HG02678 (cell line): Measurements from ENCODE around the gene ADAMTSL1.

ENCODE experiments used
- ATAC-seq: cut with Tn5 transposase; IDR thresholded peaks from one replicate; pipeline ENCODE4 v1.9.1; 2021; ENCODE audit warnings: mild to moderate bottlenecking, moderate library complexity; ENCODE audit not compliant: unreplicated experiment

ADAMTSL1 gene

DNA sequence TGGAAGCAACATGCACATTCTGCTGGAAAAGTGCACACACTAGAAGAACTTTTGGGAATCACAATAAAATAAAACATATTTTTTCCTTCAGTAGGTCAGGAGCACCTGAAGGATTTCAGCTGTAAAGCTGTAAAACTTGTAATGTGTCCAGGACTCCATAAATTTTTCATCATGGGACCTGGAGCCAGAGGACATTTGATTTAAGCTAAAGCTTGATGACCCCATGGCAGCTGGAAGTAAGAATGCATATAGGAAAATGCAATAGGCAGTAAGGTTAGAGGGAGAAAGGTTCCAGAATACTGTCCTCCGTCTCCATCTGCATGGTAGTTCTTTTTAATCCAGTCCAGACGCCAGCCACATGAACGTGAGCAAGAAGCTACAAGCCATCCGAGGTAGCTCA is 166.0 kb downstream of the ADAMTSL1 start:
- no peak for ATAC-seq

DNA sequence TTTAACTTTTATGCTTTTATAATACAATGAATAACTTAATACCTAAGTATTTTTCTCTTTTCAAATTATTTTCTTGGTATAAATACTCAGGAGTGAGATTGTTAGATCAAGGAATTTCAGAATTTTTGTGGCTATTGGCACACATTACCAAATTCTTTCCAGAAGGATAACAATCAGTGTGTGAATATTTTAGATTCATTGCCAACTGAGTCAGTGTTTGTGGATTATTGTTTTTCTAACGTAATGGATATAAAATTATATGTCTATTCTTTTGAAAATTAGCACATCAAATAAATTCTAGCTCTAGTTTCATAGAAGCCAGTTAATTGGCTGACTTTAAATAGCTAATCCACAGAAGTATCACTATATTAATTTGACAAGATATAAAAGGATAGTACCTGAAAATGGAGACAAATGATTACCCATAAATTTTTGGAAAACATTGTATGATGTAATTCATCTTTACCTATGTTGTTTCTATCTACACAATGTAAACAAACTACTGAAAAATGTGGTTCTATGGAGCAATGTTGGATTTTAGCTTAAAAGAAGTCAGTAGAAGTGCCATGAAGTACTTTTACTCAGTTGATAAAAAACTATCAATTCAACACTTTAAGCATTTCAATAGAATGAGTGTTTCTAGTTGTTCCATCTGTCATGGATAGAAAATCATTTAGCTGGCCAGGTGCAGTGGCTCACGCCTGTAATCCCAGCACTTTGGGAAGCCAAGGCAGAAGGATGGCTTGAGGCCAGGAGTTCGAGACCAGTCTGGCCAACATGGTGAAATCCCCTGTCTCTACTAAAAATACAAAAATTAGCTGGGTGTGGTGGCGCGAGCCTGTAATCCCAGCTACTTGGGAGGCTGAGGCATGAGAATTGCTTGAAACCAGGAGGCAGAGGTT is 185.1 kb downstream of the ADAMTSL1 start:
- no peak for ATAC-seq

DNA sequence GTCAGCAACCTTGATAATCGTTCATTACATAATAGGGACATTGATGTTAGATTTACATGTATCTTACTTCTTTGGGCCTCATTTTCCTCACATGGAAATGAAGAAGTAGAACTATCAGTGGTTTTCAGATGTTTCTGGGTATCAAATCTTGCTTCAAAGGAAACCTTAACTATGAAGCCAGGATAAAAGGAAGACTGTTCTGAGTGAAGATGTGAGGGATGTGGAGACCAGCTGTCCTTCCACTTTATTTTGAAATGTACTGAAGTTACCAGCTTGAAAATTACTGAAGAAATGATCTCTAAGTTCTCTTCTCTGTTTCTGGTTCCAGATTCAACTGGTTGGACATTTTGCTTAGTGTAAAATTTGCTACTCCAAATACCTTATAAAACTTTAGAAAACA is 186.0 kb downstream of the ADAMTSL1 start:
- no peak for ATAC-seq

DNA sequence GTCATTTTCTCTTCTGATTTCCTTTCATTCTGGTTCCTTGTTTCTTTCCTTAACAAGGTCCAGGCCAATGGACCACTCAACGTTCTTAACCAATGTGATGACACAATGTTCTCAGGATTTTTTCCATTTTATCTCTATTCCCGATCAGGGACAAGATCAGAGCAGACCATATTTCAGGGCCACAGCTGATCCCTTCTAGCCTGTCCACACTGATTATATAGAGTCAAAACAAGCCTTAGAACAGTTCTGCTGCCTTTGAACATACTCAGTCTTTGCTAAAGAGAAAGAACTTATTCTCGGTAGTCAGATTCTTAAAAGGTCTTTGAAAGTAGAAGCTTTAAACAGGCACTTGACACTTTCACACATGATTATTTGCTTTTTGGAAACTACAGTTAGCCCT is 188.4 kb downstream of the ADAMTSL1 start:
- ATAC-seq = no peak

DNA sequence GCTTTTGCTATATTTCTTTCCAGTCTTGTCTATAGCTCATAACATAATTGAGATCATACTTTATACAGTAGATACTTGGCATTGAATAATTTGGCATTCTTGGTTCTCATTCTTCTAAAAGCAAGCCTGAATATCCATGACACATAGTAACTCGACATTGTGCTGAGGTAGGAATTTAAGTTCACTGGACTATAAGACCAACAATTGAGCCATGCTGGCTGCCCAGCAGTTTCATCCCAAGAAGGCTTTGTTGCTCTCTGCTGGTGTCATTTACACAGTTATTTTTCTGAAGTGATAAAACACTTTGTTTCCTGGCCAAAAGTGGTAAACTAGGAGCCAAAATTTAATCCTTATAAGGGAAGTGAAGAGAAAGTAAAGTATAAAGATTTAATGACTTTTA is 192.0 kb downstream of the ADAMTSL1 start:
- ATAC-seq = no peak

DNA sequence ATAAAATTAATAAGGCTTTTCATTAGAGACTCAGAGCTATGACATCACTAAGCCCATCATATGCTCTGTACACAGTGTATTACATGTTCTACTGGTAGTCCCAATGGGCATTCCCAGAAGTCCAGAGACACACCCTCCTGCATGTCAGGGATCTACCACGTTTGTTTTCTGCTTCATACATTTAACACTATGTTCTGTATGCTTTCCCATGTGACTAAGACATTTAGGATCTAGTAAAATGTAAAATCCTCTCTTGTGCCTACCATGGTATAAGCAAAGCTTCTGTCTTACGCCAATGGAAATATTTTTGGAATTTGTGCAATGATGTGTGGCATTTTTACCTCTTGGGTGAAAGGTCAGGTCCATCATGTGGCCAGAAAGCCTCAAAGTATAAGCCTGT is 192.4 kb downstream of the ADAMTSL1 start:
- no peak for ATAC-seq

DNA sequence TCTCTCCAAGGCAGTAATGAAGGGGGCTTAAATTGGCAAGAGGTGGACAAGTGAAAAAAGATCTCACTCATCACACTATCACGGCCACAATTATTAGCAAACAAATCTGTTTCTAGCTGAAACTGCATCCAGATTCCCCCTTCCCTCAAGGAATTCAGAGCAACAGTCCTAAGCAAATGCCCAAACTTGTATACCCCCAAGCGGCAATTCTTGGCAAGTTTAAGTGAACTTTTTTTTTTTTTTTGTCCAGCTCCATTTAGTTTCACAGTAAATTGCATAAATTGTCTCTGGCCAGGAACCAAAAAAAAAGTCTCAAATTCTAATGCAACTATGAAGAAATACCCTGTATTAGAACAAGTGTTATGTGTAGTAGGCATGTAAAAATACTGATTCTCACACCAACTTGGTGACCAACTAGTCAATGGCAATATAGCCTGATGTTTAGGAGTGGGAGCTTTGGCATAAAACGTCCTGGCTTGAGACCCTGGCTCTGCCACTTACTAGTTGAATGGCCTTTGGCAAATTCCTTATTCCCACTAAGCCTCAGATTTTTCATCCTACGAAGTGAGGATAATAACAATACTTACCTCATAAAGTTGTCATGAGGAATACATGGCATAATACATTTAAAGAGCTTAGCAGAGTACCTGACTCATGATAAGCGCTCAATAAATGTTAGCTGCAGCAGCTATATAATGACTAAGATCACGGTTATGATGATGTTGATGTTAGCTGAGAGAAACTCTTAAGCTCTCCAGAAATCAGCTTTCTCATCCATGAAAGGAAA is 193.2 kb downstream of the ADAMTSL1 start:
- no peak for ATAC-seq

DNA sequence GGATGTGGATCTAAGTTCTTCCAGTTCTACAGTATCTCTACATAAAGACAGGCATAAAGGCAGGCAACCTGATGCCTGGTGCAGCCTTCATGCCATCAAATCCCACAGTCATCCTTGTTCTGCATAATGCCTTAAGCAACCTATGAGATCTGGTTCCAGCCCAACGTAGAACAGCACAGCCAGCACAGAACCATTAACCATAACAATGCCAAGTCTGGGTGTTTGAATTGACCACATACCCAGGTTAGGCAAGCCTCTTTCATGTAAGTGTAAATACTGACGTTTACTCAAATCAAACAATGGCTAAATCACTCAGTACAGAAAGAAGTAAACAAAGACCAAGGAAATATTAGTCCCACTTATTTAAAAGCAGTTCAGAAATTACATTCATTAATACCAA is 195.0 kb downstream of the ADAMTSL1 start:
- no peak for ATAC-seq

DNA sequence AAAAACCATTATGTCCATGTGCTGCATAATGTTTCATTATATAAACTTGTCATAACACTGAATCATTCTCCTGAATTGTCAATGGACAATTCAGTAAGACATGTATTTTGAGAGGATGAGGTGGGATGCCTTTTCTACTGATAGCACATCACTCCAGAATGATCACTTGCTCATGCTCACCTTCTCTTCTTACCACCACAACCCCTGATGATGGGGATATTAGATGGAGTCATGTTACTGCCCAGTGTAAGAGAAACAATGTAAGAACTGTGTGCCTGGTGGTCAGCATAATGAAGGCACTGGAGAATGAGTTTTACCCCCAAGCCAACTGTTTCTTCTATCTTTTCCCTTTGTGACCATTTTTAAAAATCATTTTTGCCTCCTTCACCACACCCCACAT is 198.8 kb downstream of the ADAMTSL1 start:
- no peak for ATAC-seq

DNA sequence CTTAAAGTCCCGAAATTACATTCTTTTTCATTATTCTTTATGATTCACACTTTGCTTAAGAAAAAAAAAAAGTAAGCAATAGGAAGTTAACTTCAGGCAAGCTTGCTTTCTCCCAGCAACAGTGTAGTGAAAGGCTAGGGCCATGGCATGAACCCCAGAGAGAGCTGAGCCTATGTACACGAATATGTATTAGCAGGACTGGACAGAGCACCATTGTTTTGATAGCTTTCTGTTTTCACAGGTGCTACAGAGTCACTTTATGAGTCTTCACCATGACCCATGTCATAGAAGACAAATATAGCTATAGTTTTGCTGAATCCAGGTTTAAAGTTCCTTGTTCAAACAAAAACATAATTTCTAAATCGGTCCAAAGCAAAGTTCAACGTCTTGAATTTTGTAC is 199.2 kb downstream of the ADAMTSL1 start:
- no peak for ATAC-seq

DNA sequence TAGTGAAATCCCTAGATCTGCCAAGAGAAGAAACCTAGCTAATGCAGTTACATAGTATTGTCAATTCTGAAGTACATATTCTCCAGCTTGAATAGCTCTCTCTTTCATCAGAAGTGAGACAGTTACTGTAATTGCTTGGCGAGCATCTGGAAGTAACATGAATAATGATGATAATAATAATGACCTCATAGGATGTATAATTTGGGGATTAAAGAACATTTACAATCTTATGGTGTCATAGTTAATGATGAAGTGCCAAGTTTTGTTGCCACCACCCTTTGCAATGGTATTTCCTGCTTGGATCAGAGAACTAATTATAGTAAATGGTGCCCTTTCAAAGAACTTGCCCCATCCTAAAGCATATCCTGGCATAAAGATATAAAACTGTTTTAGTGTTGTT is 201.4 kb downstream of the ADAMTSL1 start:
- ATAC-seq = no peak

DNA sequence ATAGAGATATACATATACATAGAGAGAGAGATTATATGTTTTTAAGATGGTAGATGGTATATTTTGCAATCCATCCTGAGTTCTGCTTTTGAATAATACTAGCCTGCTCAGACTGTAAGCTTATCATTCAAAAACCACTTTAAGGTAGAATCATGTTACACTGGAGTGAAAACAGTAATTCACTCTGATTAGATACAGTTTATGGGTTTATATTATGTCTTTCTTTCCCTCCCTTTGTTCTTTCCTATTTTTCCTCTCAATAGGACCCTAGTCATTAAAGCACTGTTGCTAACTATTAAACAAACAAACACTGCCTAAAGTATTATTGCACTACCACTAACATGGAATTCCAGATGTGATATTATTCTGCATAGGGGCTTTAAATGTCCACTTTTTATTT is 202.0 kb downstream of the ADAMTSL1 start:
- ATAC-seq = no peak

DNA sequence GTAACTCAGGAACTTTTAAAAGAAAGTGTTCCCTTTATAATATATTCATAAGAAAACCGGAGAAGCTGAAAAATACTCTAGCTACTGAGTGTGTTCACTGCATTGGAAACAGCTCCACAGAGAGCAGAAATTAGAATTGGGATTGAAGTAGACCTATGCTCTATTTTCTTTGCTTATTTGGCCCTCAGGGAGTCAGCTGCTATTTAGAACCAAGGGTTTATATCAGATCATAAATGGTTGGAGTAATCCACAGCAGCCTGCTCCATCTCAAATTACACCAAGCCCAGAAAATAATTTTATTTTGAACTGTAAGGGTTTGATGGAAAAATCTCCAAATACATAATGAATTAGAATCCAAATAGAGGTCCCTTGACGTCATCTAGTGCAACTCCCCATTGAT is 202.6 kb downstream of the ADAMTSL1 start:
- no peak for ATAC-seq

DNA sequence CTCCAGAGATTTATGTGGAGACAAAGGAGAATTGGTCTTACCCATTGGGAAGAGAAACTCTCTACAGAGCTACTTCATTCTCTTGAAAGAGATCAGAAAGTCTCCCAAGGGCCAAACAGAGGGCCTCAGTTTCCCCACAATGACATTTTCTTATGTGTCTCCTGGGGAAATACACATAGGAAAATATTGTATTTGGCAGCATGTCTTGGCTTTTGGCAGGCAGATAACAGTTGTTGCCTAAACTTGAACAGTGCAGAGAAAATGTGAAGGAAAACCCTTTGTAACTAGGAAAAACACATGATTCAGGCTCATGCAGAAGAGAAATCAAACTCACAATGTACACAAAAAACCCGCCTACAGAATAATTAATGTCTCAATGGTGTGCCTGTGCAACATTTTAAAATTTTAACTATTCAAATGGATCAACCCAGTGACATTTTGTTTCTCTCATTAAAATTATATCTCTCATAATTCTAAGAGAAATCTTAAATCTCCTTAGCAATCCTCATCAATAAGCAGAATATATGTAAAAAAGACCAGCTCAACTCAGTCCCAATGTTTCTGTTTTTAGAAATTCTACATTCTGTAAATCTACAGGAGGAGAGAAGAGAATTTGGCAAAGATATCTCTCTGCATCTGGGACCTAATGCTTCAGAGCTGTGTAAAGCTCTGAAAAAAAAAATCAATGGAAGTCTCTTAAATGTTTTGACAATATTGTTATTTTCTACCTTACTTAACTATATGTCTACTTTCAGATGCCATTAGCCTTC is 205.1 kb downstream of the ADAMTSL1 start:
- ATAC-seq = no peak

DNA sequence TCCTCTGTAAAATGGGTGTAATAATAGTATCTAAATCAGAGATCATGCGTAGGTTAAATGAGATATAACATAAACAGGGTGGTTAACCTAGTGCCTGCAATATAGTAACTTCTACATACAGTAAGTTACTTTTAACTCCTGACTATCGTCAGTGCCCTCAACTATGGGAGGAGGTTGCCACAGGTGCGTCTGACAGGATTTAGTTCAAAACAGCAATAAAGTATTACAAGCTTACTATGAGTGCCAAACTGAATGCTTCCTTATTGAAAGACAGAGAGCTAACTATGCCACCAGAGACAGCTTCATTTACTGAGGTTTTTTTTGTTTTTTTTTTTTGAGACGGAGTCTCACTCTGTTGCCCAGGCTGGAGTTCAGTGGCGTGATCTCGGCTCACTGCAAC is 209.0 kb downstream of the ADAMTSL1 start:
- ATAC-seq = no peak

DNA sequence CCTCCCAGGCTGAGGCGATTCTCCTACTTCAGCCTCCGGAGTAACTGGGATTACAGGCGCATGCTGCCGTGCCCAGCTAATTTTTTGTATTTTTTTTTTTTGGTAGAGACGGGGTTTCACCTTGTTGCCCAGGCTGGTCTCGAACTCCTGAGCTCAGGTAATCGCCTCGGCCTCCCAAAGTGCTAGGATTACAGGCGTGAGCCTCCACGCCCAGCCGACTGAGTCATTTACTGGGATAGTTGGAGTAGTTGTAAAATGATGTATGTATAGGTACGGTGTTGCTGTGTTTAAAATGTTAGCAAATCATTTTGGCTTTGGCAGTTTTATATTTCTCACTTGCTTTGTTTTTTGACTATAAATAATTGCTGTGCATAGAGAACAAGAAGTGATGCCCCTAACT is 209.4 kb downstream of the ADAMTSL1 start:
- no peak for ATAC-seq

DNA sequence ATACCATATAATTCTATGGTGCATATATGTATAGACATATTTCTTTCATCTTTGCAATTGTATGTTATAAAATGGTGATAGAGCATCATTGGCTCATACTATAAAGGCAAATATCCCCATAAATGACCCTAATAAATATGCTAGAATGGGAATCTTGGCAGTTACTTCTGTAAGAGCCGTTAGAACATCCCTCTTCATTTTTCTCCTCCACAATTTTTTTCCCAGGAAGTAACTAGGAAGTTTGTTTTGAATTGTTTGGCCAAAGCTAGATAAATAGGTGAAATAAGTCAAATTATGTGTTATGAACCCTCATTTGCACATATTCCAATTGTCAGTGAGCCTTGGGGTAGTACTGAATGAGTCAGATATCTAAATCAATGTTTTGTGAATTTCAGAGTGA is 209.9 kb downstream of the ADAMTSL1 start:
- ATAC-seq = no peak

DNA sequence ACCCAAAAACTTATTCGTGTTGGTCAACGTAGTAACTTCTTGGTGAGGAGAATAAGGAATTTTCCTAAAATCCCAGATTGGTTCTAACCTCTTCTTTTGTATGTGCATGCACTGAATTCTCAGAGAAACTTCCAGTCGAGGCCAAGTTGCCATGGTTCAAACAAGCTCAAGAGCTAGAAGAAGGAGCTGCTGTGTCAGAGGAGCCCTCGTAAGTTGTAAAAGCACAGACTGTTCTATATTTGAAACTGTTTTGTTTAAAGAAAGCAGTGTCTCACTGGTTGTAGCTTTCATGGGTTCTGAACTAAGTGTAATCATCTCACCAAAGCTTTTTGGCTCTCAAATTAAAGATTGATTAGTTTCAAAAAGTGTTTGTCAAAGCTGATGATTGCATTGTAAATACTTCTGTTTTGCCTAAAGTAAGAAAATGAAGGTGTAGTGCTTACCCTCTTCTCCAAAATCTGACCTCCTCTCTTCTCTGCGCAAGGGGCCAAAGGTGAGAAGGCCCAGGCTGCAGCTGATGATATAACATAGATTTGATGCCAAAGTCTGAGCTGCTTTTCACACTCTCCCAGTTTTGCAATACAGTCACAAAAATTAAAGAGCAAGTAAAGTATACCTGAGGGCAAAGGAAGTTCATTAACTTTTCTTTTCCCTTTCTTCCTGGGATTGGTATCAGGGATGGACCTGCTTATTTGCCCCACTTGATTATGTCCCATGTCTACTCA is 210.8 kb downstream of the ADAMTSL1 start:
- no peak for ATAC-seq

DNA sequence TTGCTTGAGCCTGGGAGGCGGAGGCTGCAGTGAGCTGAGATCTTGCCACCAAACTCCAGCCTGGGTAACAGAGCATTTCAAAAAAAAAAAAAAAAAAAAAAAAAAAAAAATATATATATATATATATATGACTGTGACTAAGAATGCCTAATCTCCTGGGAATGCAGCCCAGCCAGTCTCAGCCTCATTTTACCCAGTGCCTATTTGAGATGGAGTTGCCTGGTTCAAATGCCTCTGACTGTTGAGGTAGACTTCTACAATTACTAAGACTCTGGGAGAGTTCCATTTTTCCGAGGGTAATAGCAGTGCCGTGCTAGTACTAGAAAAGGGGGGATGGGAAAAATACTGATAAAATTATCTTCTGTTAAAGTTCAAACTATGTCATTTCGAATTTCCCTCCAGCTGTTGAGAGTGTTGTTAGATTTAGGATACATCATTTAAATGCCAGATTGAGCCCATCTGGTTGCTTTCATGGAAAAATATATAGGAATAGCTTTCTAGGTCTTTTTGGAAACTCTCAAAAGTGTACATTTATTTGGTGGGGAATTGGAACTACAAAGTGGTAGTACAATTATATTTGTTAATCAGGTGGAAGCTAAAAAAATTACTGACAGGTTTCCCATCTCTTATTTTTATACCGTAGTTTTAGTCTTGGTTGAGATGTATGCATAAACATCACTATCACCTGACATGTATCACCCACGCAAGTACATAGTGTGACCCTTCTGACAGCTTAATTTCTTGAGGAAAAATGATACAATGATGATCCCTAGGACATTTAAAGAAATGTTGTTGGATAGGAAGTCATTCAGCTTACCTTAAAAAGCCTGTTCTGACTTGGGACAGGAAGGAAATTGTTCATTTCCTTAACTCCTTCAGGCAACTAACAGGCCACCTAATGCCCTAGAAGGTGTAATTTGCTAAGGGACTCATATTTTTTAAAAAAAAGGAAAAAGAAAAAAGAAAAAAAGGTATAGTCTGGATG is 214.9 kb downstream of the ADAMTSL1 start:
- ATAC-seq = no peak

DNA sequence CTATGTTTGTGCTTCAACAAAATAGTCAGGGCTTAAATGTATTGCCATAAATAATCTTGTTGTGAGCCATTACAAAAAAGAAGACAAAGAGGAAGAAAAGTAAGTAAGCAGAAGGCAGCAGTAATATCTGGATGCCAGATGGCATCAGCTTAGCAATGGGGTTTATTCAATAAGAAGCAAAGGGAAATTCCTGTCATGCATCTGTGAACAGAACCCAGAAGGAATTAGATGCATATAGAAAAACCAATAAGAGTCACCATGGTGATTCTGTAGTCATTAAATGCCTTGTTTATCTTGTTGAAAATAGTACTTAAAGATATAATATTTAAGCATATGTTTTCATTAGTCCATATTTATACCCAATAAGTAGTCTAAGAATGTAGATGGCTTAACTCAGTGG is 216.0 kb downstream of the ADAMTSL1 start:
- ATAC-seq = no peak
